SK-N-SH (cell line): ENCODE data around the gene FAM110A. TPM values are rescaled to one million over a fixed set of nuclear protein-coding genes. Genes with fewer than 3 reads are reported as not detected.

Experiments used
- CTCF ChIA-PET: fragments of 300-600, 350-600 bp; formaldehyde crosslinking; extraction: SDS; loops from one replicate; lab custom pipeline; 2021; lab: Yijun Ruan, JAX
- POLR2A ChIA-PET: fragments of 350-600 bp; sonication (Branson Sonifier 250); formaldehyde crosslinking; extraction: SDS; loops from one replicate; lab custom pipeline; 2020; ENCODE audit warnings: antibody characterized with exemption, inconsistent platforms; lab: Yijun Ruan, JAX
- DNase-seq: peaks from one replicate; pipeline ENCODE4 v3.0.0; 2012
- H2AFZ ChIP-seq: fragments of 200-600 bp; sonication (generic); 2 replicates; pipeline ENCODE4 v1.8.1; 2016; ENCODE audit warnings: antibody characterized with exemption, mild to moderate bottlenecking, low read depth
- H3F3A ChIP-seq: fragments of 200-600 bp; sonication (generic); replicated peaks from 2 replicates; pipeline ENCODE3; 2016; ENCODE audit warnings: antibody characterized with exemption, mild to moderate bottlenecking; ENCODE audit not compliant: insufficient read depth
- H3K27ac ChIP-seq, 2 experiments: fragments of 200-500 bp in 1 of 2; fragments of 200-600 bp in 1 of 2; sonication (Bioruptor generic) in 1 of 2; sonication (generic), shearing (Covaris generic) in 1 of 2; 2 replicates each; pipeline versions ENCODE4 v1.5.1 to v1.6.1; 2014 to 2016; ENCODE audit warnings: low read depth in 2 of 2, inconsistent platforms in 1 of 2, low read length in 1 of 2, mild to moderate bottlenecking in 1 of 2, mixed read lengths in 1 of 2
- H3K27me3 ChIP-seq: fragments of 200-600 bp; sonication (generic), shearing (Covaris generic); 2 replicates; pipeline ENCODE4 v1.6.1; 2016; ENCODE audit warnings: mixed run types; ENCODE audit not compliant: insufficient read depth
- H3K36me3 ChIP-seq, 2 experiments: fragments of 200-500 bp in 1 of 2; fragments of 200-600 bp in 1 of 2; sonication (Bioruptor generic) in 1 of 2; sonication (generic) in 1 of 2; replicated peaks in 1 of 2; 2 replicates each; pipeline versions ENCODE3 to v1.5.1; 2014 to 2016; ENCODE audit warnings: low read length in 1 of 2, mild to moderate bottlenecking in 1 of 2; ENCODE audit not compliant: insufficient read depth in 2 of 2, control insufficient read depth in 1 of 2
- H3K4me1 ChIP-seq, 2 experiments: fragments of 200-500 bp in 1 of 2; fragments of 200-600 bp in 1 of 2; sonication (Bioruptor generic) in 1 of 2; sonication (generic), shearing (Covaris generic) in 1 of 2; 2 replicates each; pipeline versions ENCODE4 v1.5.1 to v1.6.1; 2014 to 2016; ENCODE audit warnings: low read depth in 1 of 2, low read length in 1 of 2, mixed run types in 1 of 2; ENCODE audit not compliant: insufficient read depth in 2 of 2, control insufficient read depth in 1 of 2
- H3K4me2 ChIP-seq: fragments of 200-600 bp; sonication (generic), shearing (Covaris generic); 2 replicates; pipeline ENCODE4 v1.6.1; 2017; ENCODE audit warnings: mixed run types
- H3K4me3 ChIP-seq, 2 experiments: fragments of 200-500 bp in 1 of 2; fragments of 200-600 bp in 1 of 2; sonication (Bioruptor generic) in 1 of 2; sonication (generic), shearing (Covaris generic) in 1 of 2; 2 replicates each; pipeline versions ENCODE4 v1.5.1 to v1.8.1; 2014 to 2016; ENCODE audit warnings: low read depth in 2 of 2, inconsistent platforms in 1 of 2, low read length in 1 of 2, mild to moderate bottlenecking in 1 of 2, mixed read lengths in 1 of 2, moderate library complexity in 1 of 2
- H3K79me2 ChIP-seq: fragments of 200-600 bp; sonication (generic); 2 replicates; pipeline ENCODE4 v1.8.1; 2017; ENCODE audit warnings: mild to moderate bottlenecking; ENCODE audit not compliant: insufficient read depth
- H3K9ac ChIP-seq: fragments of 200-600 bp; sonication (generic); 2 replicates; pipeline ENCODE4 v1.6.1; 2017; ENCODE audit warnings: mixed run types
- H3K9me2 ChIP-seq: fragments of 200-600 bp; sonication (generic); 2 replicates; pipeline ENCODE4 v1.6.1; 2017; ENCODE audit warnings: mixed run types
- H3K9me3 ChIP-seq: fragments of 200-600 bp; sonication (generic); 2 replicates; pipeline ENCODE4 v1.6.1; 2017; ENCODE audit warnings: mixed run types, mild to moderate bottlenecking, moderate library complexity
- H4K20me1 ChIP-seq: fragments of 200-600 bp; sonication (generic); 2 replicates; pipeline ENCODE4 v1.6.1; 2017; ENCODE audit warnings: mild to moderate bottlenecking, mixed run types; ENCODE audit not compliant: insufficient read depth
- EZH2phosphoT487 ChIP-seq: fragments of 200-600 bp; sonication (generic); IDR thresholded peaks from 2 replicates; pipeline ENCODE4 v1.6.1; 2017; ENCODE audit warnings: low read depth, mixed run types, mild to moderate bottlenecking, antibody characterized with exemption, moderate library complexity, borderline replicate concordance
- FOSL2 ChIP-seq: IDR thresholded peaks from 2 replicates; pipeline ENCODE4 v1.4.0; 2012; ENCODE audit warnings: low read depth, mild to moderate bottlenecking, moderate library complexity, borderline replicate concordance
- FOXM1 ChIP-seq: IDR thresholded peaks from 2 replicates; pipeline ENCODE4 v1.4.0; 2012; ENCODE audit warnings: low read depth, mild to moderate bottlenecking
- GABPA ChIP-seq: IDR thresholded peaks from 2 replicates; pipeline ENCODE4 v1.4.0; 2012; ENCODE audit warnings: low read depth, mild to moderate bottlenecking
- GATA2 ChIP-seq: sonication (generic); formaldehyde crosslinking; IDR thresholded peaks from 2 replicates; pipeline ENCODE4 v1.5.0; 2020; ENCODE audit warnings: mild to moderate bottlenecking, missing genetic modification reagents
- JUND ChIP-seq: IDR thresholded peaks from 2 replicates; pipeline ENCODE4 v1.4.0; 2012
- MXI1 ChIP-seq: IDR thresholded peaks from 2 replicates; pipeline ENCODE4 v1.6.1; 2012; ENCODE audit warnings: mild to moderate bottlenecking, low read depth, low read length, improper control_type of control experiment
- NFIC ChIP-seq: IDR thresholded peaks from 2 replicates; pipeline ENCODE4 v1.4.0; 2012; ENCODE audit warnings: borderline replicate concordance
- NRF1 ChIP-seq: IDR thresholded peaks from 2 replicates; pipeline ENCODE4 v1.6.1; 2012; ENCODE audit warnings: low read depth, mild to moderate bottlenecking, low read length
- POLR2AphosphoS5 ChIP-seq: IDR thresholded peaks from 2 replicates; pipeline ENCODE4 v1.6.1; 2012; ENCODE audit warnings: low read depth, low read length
- RAD21 ChIP-seq: IDR thresholded peaks from 2 replicates; pipeline ENCODE4 v1.6.1; 2012; ENCODE audit warnings: mild to moderate bottlenecking, low read length
- REST ChIP-seq: IDR thresholded peaks from 2 replicates; pipeline ENCODE4 v1.6.1; 2012; ENCODE audit warnings: mild to moderate bottlenecking, low read depth, low read length, moderate library complexity
- RFX5 ChIP-seq: IDR thresholded peaks from 2 replicates; pipeline ENCODE4 v1.6.1; 2012; ENCODE audit warnings: mild to moderate bottlenecking, improper control_type of control experiment, low read length
- RXRA ChIP-seq: IDR thresholded peaks from 2 replicates; pipeline ENCODE4 v1.4.0; 2012; ENCODE audit warnings: low read depth, mild to moderate bottlenecking, borderline replicate concordance
- TAF1 ChIP-seq: IDR thresholded peaks from 2 replicates; pipeline ENCODE4 v1.6.1; 2012; ENCODE audit warnings: low read depth, mild to moderate bottlenecking, low read length, moderate library complexity, borderline replicate concordance
- TEAD4 ChIP-seq: IDR thresholded peaks from 2 replicates; pipeline ENCODE4 v1.4.0; 2012; ENCODE audit warnings: mild to moderate bottlenecking, borderline replicate concordance; ENCODE audit not compliant: insufficient read depth
- USF2 ChIP-seq: fragments of 150-350 bp; IDR thresholded peaks from 2 replicates; pipeline ENCODE4 v1.6.1; 2017; ENCODE audit warnings: antibody characterized with exemption, low read length, low read depth, borderline replicate concordance
- YY1 ChIP-seq: IDR thresholded peaks from 2 replicates; pipeline ENCODE4 v1.4.0; 2012; ENCODE audit warnings: low read depth, mild to moderate bottlenecking
- WGBS: methylation state at CpG from one replicate; pipeline ENCODE4 v1.1.6; 2017; ENCODE audit warnings: low lambda C conversion rate; 5-methylcytosine and 5-hydroxymethylcytosine counted together
- polyA plus RNA-seq, 3 experiments: library from polyadenylated mRNA; depleted of rRNA; stranded (reverse); fragments of >200 nt; gene quantifications; 2 replicates each; pipeline ENCODE4 v1.2.3, GENCODE V29; 2012
- TF ChIP-seq, protein P1 (sequence below): IDR thresholded peaks from 2 replicates; pipeline ENCODE4; 2012
- TF ChIP-seq, protein P2 (sequence below): fragments of 150-350 bp; IDR thresholded peaks from 2 replicates; pipeline ENCODE4 v1.6.1; 2016; ENCODE audit warnings: mild to moderate bottlenecking, low read depth, low read length

The FAM110A gene
- polyA plus RNA-seq, 1 of the 3 experiments (the other 2 are of a cell fraction), result 3.8 TPM

GRCh38 chr20:875115-875514, 41.6 kb downstream of the FAM110A start:
- 47% methylated on average over 4 of the region's 4 CpGs for WGBS
- TF ChIP-seq YY1 (no peak), NRF1 (no peak), FOSL2 (no peak), GABPA (no peak), TEAD4 (no peak), RFX5 (no peak), REST (no peak), RXRA (no peak), NFIC (no peak), RAD21 (no peak), FOXM1 (no peak), JUND (no peak), TAF1 (no peak), GATA2 (CRISPR knock-in tag) (no peak), MXI1 (no peak), POLR2AphosphoS5 (no peak), EZH2phosphoT487 (no peak), USF2 (no peak)
- TF ChIP-seq, protein P1, sequence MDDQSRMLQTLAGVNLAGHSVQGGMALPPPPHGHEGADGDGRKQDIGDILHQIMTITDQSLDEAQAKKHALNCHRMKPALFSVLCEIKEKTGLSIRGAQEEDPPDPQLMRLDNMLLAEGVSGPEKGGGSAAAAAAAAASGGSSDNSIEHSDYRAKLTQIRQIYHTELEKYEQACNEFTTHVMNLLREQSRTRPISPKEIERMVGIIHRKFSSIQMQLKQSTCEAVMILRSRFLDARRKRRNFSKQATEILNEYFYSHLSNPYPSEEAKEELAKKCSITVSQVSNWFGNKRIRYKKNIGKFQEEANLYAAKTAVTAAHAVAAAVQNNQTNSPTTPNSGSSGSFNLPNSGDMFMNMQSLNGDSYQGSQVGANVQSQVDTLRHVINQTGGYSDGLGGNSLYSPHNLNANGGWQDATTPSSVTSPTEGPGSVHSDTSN, result no peak
- TF ChIP-seq, protein P2, sequence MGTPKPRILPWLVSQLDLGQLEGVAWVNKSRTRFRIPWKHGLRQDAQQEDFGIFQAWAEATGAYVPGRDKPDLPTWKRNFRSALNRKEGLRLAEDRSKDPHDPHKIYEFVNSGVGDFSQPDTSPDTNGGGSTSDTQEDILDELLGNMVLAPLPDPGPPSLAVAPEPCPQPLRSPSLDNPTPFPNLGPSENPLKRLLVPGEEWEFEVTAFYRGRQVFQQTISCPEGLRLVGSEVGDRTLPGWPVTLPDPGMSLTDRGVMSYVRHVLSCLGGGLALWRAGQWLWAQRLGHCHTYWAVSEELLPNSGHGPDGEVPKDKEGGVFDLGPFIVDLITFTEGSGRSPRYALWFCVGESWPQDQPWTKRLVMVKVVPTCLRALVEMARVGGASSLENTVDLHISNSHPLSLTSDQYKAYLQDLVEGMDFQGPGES, result no peak
- H3K4me1 ChIP-seq, result no peaks in the 10 kb centered on the region
- no peak overlapping the region for H3K4me2 ChIP-seq
- DNase-seq, result no peak
- ChIA-PET POLR2A (no interaction called here), CTCF (interaction anchor here (1.6 kb wide), 1 partner anchor 12 kb away, joined by 4 read pairs; no protein-coding TSS in a partner anchor)
- H3K36me3 ChIP-seq, result no peaks in the 10 kb centered on the region
- no peak overlapping the region for H3K27ac ChIP-seq
- no peaks in the 10 kb centered on the region for H4K20me1 ChIP-seq
- no peaks in the 10 kb centered on the region for H3K79me2 ChIP-seq
- no peak overlapping the region for H3K4me3 ChIP-seq
- H3K9ac ChIP-seq, result no peak overlapping the region
- H3F3A ChIP-seq, result no peaks in the 10 kb centered on the region
- no peaks in the 10 kb centered on the region for H3K9me3 ChIP-seq
- H3K27me3 ChIP-seq, result no peaks in the 10 kb centered on the region
- no peak overlapping the region for H2AFZ ChIP-seq
- no peaks in the 10 kb centered on the region for H3K9me2 ChIP-seq
